ENCODE results near the gene NDUFB10. TPM values are rescaled to one million over a fixed set of nuclear protein-coding genes. Genes with fewer than 3 reads are reported as not detected.

The NDUFB10 gene
- total and polyA plus RNA-seq, 7 experiments from 2014 or later, result 40.0 to 180 (median 72.9) TPM

GRCh38 chr16:1923299-1924034 is 35.9 kb upstream of the NDUFB10 start:
- no peaks in the 10 kb centered on the region for H3K4me1 ChIP-seq (ENCODE audit: control insufficient read depth in 2 of 2, insufficient read depth in 2 of 2, low read length in 2 of 2)
- CTCF ChIA-PET, result interaction anchor here (0.6 kb wide), 1 partner anchor 40 kb away, joined by 3 read pairs; no protein-coding TSS in a partner anchor
- H3K36me3 ChIP-seq (ENCODE audit: control insufficient read depth in 2 of 3, insufficient read depth in 3 of 3, low read length in 3 of 3), result no peaks in the 10 kb centered on the region
- H3K4me1 Mint-ChIP-seq, result peaks cover 0 to 9% (median 3%) of the 10 kb centered on the region in 7 donors
- peaks cover 0 to 5% (median 0%) of the 10 kb centered on the region in 5 donors for H3K36me3 Mint-ChIP-seq
- no peak overlapping the region for H3K27ac Mint-ChIP-seq
- ATAC-seq (peak; percentile 37), DNase-seq (no peak)
- H3K27me3 Mint-ChIP-seq, result peaks cover 27 to 56% (median 35%) of the 10 kb centered on the region in 5 donors
- no peak overlapping the region for H3K4me3 Mint-ChIP-seq
- H3K4me3 ChIP-seq (ENCODE audit: low read length), result no peak overlapping the region
- no peak overlapping the region for H3K27ac ChIP-seq (ENCODE audit: low read depth, low read length)
- intact Hi-C loops (cut with micrococcal nuclease), result loop anchor here in 1 of 2 donors (10.0 kb wide), 1 partner anchor 399 kb away; no protein-coding TSS in a partner anchor
- H3K27me3 ChIP-seq (ENCODE audit: control insufficient read depth in 2 of 2, insufficient read depth in 2 of 2, low read length in 2 of 2), result peaks cover 2 to 4% of the 10 kb centered on the region in 2 donors
- POLR2A ChIA-PET, result no interaction called here
- no peaks in the 10 kb centered on the region for H3K9me3 Mint-ChIP-seq
- no peaks in the 10 kb centered on the region for H3K9me3 ChIP-seq (ENCODE audit: control insufficient read depth in 2 of 3, low read length in 3 of 3)

GRCh38 chr16:1924095-1924494 is 35.2 kb upstream of the NDUFB10 start:
- Histone ChIP-seq H3K36me3 (ENCODE audit: control insufficient read depth in 2 of 3, insufficient read depth in 3 of 3, low read length in 3 of 3) (no peaks in the 10 kb centered on the region), H3K4me3 (ENCODE audit: low read length) (no peak overlapping the region), H3K27me3 (ENCODE audit: control insufficient read depth in 2 of 2, insufficient read depth in 2 of 2, low read length in 2 of 2) (peaks cover 0 to 4% of the 10 kb centered on the region in 2 donors), H3K27ac (ENCODE audit: low read depth, low read length) (no peak overlapping the region), H3K9me3 (ENCODE audit: control insufficient read depth in 2 of 3, low read length in 3 of 3) (no peaks in the 10 kb centered on the region), H3K4me1 (ENCODE audit: control insufficient read depth in 2 of 2, insufficient read depth in 2 of 2, low read length in 2 of 2) (no peaks in the 10 kb centered on the region)
- CTCF ChIA-PET, result no interaction called here
- ATAC-seq (no peak), DNase-seq (no peak)
- H3K4me1 Mint-ChIP-seq, result peaks cover 2 to 11% (median 4%) of the 10 kb centered on the region in 7 donors
- H3K9me3 Mint-ChIP-seq, result no peaks in the 10 kb centered on the region
- peaks cover 27 to 50% (median 35%) of the 10 kb centered on the region in 5 donors for H3K27me3 Mint-ChIP-seq
- H3K4me3 Mint-ChIP-seq, result no peak overlapping the region
- POLR2A ChIA-PET, result no interaction called here
- H3K36me3 Mint-ChIP-seq, result peaks cover 0 to 5% (median 0%) of the 10 kb centered on the region in 5 donors
- intact Hi-C loops (cut with micrococcal nuclease), result loop anchor here in 1 of 2 donors (10.0 kb wide), 1 partner anchor 399 kb away; no protein-coding TSS in a partner anchor
- H3K27ac Mint-ChIP-seq, result no peak overlapping the region

DNA sequence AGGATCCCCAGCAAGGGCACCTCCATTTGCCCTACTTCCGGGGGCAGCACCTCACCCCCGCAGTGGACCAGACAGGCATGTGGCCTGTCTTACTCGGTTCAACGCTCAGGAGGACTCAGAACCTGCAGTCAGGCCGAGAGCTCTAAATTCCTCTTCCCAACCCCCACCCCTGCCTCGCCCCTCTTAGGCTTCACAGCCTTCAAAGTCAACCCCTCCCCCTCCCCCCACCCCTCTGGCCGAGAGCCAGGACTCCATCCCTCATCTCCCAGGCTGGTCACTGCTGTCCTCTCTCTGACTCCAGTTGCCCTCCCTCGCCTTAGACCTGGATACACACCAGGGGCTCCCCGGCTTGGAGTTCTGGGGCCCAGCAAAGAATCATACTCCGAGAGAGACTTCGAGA is 33.1 kb upstream of the NDUFB10 start:
- Mint-ChIP-seq H3K4me3 (no peak overlapping the region), H3K4me1 (peaks cover 3 to 9% (median 5%) of the 10 kb centered on the region in 7 donors), H3K9me3 (no peaks in the 10 kb centered on the region), H3K27me3 (peaks cover 16 to 36% (median 24%) of the 10 kb centered on the region in 5 donors), H3K36me3 (peaks cover 0 to 5% (median 0%) of the 10 kb centered on the region in 5 donors), H3K27ac (no peak overlapping the region)
- DNase-seq, result no peak
- no peaks in the 10 kb centered on the region for H3K36me3 ChIP-seq (ENCODE audit: control insufficient read depth in 2 of 3, insufficient read depth in 3 of 3, low read length in 3 of 3)
- ChIA-PET CTCF (no interaction called here), POLR2A (no interaction called here)
- H3K4me1 ChIP-seq (ENCODE audit: control insufficient read depth in 2 of 2, insufficient read depth in 2 of 2, low read length in 2 of 2), result no peaks in the 10 kb centered on the region
- H3K4me3 ChIP-seq (ENCODE audit: low read length), result no peak overlapping the region
- intact Hi-C loops (cut with micrococcal nuclease), result loop anchor here in 1 of 2 donors (10.0 kb wide), 1 partner anchor 401 kb away; no protein-coding TSS in a partner anchor
- H3K9me3 ChIP-seq (ENCODE audit: control insufficient read depth in 2 of 3, low read length in 3 of 3), result no peaks in the 10 kb centered on the region
- H3K27me3 ChIP-seq (ENCODE audit: control insufficient read depth in 2 of 2, insufficient read depth in 2 of 2, low read length in 2 of 2), result no peaks in the 10 kb centered on the region
- H3K27ac ChIP-seq (ENCODE audit: low read depth, low read length), result no peak overlapping the region
- ATAC-seq, result no peak

GRCh38 chr16:1929105-1929504 is 30.2 kb upstream of the NDUFB10 start:
- ATAC-seq (peak; percentile 5), DNase-seq (peak in 1 of 9 donors; percentile 14)
- H3K27ac Mint-ChIP-seq, result peak overlapping the region in 8 of 9 donors; percentile 34 to 90 (median 69)
- peak overlapping the region; percentile 48 for H3K4me3 ChIP-seq (ENCODE audit: low read length)
- ChIA-PET CTCF (interaction anchor here (0.7 to 1.7 kb wide), 4 partner anchors 8 to 360 kb away, joined by 3 to 7 read pairs (median 4); no protein-coding TSS in a partner anchor), POLR2A (interaction anchor here (0.9 to 1.5 kb wide), 5 partner anchors 13 to 226 kb away, joined by 3 to 11 read pairs (median 3); partner anchors contain the start of genes NUBP2, RPS2, SPSB3 and TRAF7)
- intact Hi-C loops (cut with micrococcal nuclease), result loop anchor here (1.0 to 10.0 kb wide), 6 partner anchors 14 to 404 kb away; partner anchors contain the start of genes HAGH (in 1 of the 2), MRPS34 (in 1 of the 2) and MSRB1 (in 1 of the 2)
- H3K4me1 ChIP-seq (ENCODE audit: control insufficient read depth in 2 of 2, insufficient read depth in 2 of 2, low read length in 2 of 2), result no peaks in the 10 kb centered on the region
- H3K27ac ChIP-seq (ENCODE audit: low read depth, low read length), result peak overlapping the region; percentile 64
- H3K4me3 Mint-ChIP-seq, result peak overlapping the region; percentile 72 to 89 (median 76)
- H3K36me3 Mint-ChIP-seq, result no peaks in the 10 kb centered on the region
- no peaks in the 10 kb centered on the region for H3K27me3 ChIP-seq (ENCODE audit: control insufficient read depth in 2 of 2, insufficient read depth in 2 of 2, low read length in 2 of 2)
- H3K27me3 Mint-ChIP-seq, result peaks cover 0 to 10% (median 5%) of the 10 kb centered on the region in 5 donors
- no peaks in the 10 kb centered on the region for H3K36me3 ChIP-seq (ENCODE audit: control insufficient read depth in 2 of 3, insufficient read depth in 3 of 3, low read length in 3 of 3)
- H3K4me1 Mint-ChIP-seq, result peaks cover 2 to 8% (median 4%) of the 10 kb centered on the region in 7 donors
- no peaks in the 10 kb centered on the region for H3K9me3 ChIP-seq (ENCODE audit: control insufficient read depth in 2 of 3, low read length in 3 of 3)
- H3K9me3 Mint-ChIP-seq, result no peaks in the 10 kb centered on the region

DNA sequence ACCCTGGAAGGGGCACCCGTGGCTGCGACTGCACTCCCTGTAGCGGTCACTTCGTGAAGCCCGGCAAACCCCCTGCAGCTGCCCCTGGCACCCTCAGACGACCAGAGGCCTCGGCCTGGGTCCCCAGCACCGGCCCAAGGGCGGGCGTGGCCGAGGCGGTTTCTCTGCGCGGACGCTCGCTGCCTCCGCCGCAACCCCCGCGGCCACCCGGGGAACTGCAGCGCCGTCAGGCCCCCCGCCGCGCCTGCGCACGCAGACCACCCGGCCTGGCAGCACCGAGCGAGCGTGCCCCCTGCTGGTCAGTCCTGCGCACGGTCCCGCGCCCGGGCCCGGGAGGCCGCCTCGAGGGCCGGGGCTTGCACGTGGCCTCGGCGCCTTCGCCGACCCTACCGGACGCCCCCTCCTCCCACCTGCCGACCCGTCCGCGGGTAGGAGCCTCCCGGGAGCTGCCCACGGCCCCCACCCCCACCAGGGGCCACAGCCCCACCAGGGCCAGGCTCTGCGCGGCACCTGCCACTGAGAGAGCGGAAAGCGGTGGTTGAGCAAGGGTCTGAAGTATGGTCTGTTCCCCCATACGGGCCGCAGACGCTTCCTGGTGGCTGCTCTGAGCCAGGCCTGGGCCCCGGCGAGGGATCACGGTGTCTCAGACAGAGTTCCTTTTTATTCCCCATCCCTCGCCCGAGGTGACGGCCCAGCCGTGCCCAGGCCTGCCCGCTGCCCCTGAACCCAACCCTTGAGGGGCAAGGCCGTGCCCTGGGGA is 29.6 kb upstream of the NDUFB10 start:
- Histone ChIP-seq H3K36me3 (ENCODE audit: control insufficient read depth in 2 of 3, insufficient read depth in 3 of 3, low read length in 3 of 3) (no peaks in the 10 kb centered on the region), H3K4me3 (ENCODE audit: low read length) (peak overlapping the region; percentile 48), H3K27ac (ENCODE audit: low read depth, low read length) (peak overlapping the region; percentile 64), H3K27me3 (ENCODE audit: control insufficient read depth in 2 of 2, insufficient read depth in 2 of 2, low read length in 2 of 2) (no peaks in the 10 kb centered on the region), H3K4me1 (ENCODE audit: control insufficient read depth in 2 of 2, insufficient read depth in 2 of 2, low read length in 2 of 2) (no peaks in the 10 kb centered on the region), H3K9me3 (ENCODE audit: control insufficient read depth in 2 of 3, low read length in 3 of 3) (no peaks in the 10 kb centered on the region)
- CTCF ChIA-PET, result interaction anchor here (0.6 to 1.7 kb wide), 4 partner anchors 7 to 67 kb away, joined by 3 to 7 read pairs (median 4); partner anchors contain the start of gene MSRB1
- Mint-ChIP-seq H3K27me3 (peaks cover 0 to 3% (median 2%) of the 10 kb centered on the region in 5 donors), H3K4me3 (peak overlapping the region in 6 of 10 donors; percentile 30 to 82 (median 74)), H3K4me1 (peaks cover 2 to 8% (median 4%) of the 10 kb centered on the region in 7 donors), H3K36me3 (no peaks in the 10 kb centered on the region), H3K9me3 (no peaks in the 10 kb centered on the region), H3K27ac (no peak overlapping the region)
- POLR2A ChIA-PET, result interaction anchor here (0.6 to 1.5 kb wide), 5 partner anchors 12 to 226 kb away, joined by 3 to 11 read pairs (median 3); partner anchors contain the start of genes RPS2 and TRAF7
- peak; percentile 83 to 99 (median 91) for DNase-seq
- intact Hi-C loops (cut with micrococcal nuclease), result loop anchor here (1.0 to 10.0 kb wide), 6 partner anchors 14 to 405 kb away; partner anchors contain the start of genes HAGH (in 1 of the 2), MRPS34 (in 1 of the 2) and MSRB1 (in 1 of the 2)
- peak; percentile 100 for ATAC-seq

DNA sequence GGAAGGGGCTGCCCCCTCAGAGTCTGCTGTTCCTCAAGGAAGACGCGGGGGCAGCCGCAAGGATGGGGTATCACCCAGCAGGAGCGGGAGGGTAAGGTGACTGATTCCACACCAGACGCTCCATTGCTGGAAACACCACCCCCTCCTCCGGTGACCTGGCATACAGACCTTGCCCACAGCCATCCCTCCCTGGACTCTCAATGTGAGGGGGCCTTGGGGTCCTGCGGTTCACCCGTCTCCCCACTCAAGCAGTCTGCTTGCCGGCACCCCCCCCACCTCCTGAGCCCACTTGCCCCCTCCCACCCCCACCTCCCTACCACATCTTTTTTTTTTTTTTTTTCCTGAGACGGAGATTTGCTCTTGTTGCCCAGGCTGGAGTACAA is 29.0 kb upstream of the NDUFB10 start:
- POLR2A ChIA-PET, result interaction anchor here (1.1 kb wide), 1 partner anchor 30 kb away, joined by 3 read pairs; no protein-coding TSS in a partner anchor
- no peak for DNase-seq
- Mint-ChIP-seq H3K27ac (no peak overlapping the region), H3K4me1 (peaks cover 2 to 8% (median 4%) of the 10 kb centered on the region in 7 donors), H3K36me3 (no peaks in the 10 kb centered on the region), H3K9me3 (no peaks in the 10 kb centered on the region), H3K27me3 (no peaks in the 10 kb centered on the region), H3K4me3 (peak overlapping the region in 2 of 10 donors; percentile 14 to 82)
- H3K27ac ChIP-seq (ENCODE audit: low read depth, low read length), result no peak overlapping the region
- no peak for ATAC-seq
- intact Hi-C loops (cut with micrococcal nuclease), result no loop called here
- H3K27me3 ChIP-seq (ENCODE audit: control insufficient read depth in 2 of 2, insufficient read depth in 2 of 2, low read length in 2 of 2), result no peaks in the 10 kb centered on the region
- H3K9me3 ChIP-seq (ENCODE audit: control insufficient read depth in 2 of 3, low read length in 3 of 3), result no peaks in the 10 kb centered on the region
- H3K4me3 ChIP-seq (ENCODE audit: low read length), result no peak overlapping the region
- CTCF ChIA-PET, result interaction anchor here (0.6 to 1.7 kb wide), 2 partner anchors 13 to 67 kb away, joined by 3 to 7 read pairs; partner anchors contain the start of gene MSRB1
- H3K36me3 ChIP-seq (ENCODE audit: control insufficient read depth in 2 of 3, insufficient read depth in 3 of 3, low read length in 3 of 3), result no peaks in the 10 kb centered on the region
- H3K4me1 ChIP-seq (ENCODE audit: control insufficient read depth in 2 of 2, insufficient read depth in 2 of 2, low read length in 2 of 2), result no peaks in the 10 kb centered on the region

Data from naive thymus-derived CD4-positive, alpha-beta T cell (primary cell).